ENCODE measurements around the gene EBF3. TPM values are rescaled to one million over a fixed set of nuclear protein-coding genes. Genes with fewer than 3 reads are reported as not detected.

The EBF3 gene
- total and polyA plus RNA-seq, 9 of the 15 experiments (the other 6 are each of a cell fraction or from before 2014, with no cell fraction given), result not detected

DNA sequence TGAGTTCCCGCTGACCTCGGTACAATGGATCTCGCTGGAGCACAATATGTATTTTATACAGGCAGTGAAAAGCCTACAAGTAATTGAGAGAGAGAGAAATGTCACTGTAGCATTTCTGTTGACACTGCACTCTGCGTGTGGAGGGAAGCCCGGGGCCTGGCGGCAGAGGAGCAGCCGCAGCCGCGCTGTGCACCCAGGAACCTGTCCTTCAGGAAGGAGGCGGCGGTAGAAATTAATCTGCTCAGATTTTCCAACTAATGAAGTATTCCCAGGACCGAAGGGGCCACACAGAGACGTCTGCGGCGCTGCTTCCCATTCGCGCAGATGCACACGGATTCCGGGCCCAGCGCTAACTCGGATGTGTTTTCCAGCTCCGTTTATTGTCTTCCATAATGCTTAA lies 170.1 kb downstream of the EBF3 start (continued):
- no peak for TF ChIP-seq KHSRP (IDR thresholded peaks at IDR 0.05)
- no peak for TF ChIP-seq ZBTB26 (CRISPR knock-in tag; IDR thresholded peaks at IDR 0.05)

DNA sequence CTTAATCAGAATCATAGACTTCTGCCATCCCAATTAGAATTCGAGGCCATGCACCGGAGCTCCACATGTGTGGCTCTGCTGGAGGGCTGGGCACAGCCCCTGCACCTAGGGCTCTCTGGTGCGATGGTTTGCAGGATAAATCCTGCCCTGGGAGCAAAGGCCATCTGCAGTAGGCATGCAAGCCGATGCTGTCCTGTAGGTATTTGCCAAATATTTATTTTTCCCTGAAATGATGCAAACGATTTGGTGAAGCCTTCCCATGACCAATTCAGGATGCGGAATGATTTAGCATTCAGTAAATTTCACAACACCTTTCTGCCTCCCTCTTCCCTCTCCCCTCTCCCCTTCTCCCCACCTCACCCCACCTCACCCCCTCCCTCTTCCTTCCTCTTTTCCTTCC lies 170.6 kb downstream of the EBF3 start:
- Histone ChIP-seq H3K9me1 (ENCODE audit: control insufficient read depth, insufficient read depth, low read length) (no peaks in the 10 kb centered on the region), H3K27me3 (ENCODE audit: control insufficient read depth in 2 of 2, insufficient read depth in 2 of 2, low read length in 2 of 2) (peaks cover 4 to 29% of the 10 kb centered on the region in 2 experiments; a peak in 4 of 5 replicates), H3K4me1 (replicated peaks in 1 of 2; ENCODE audit: control insufficient read depth in 2 of 2, insufficient read depth in 2 of 2, low read length in 2 of 2) (no peaks in the 10 kb centered on the region), H2AFZ (ENCODE audit: low read depth, low read length) (no peak overlapping the region), H3K27ac (ENCODE audit: extremely low read depth, low read depth, low read length) (no peak overlapping the region), H3K79me2 (ENCODE audit: control insufficient read depth, insufficient read depth, low read length) (no peaks in the 10 kb centered on the region), H3K36me3 (ENCODE audit: control insufficient read depth, insufficient read depth, low read length) (no peaks in the 10 kb centered on the region), H3K4me2 (ENCODE audit: insufficient read depth, low read length) (no peak overlapping the region), H3K9ac (ENCODE audit: insufficient read depth in 1 of 2, low read depth in 2 of 2, low read length in 2 of 2) (no peak overlapping the region), H3K4me3 (no peak overlapping the region), H3K9me3 (replicated peaks; ENCODE audit: control insufficient read depth, insufficient read depth, low read depth, low read length) (no peaks in the 10 kb centered on the region), H4K20me1 (replicated peaks; ENCODE audit: control insufficient read depth, insufficient read depth, low read length) (no peaks in the 10 kb centered on the region)
- DNase-seq (ENCODE audit: extremely low read depth in 1 of 4, low spot score in 3 of 4) (no peak), FAIRE-seq (no peak), ATAC-seq (no peak)
- intact Hi-C loops (cut with micrococcal nuclease) (no loop called here), in situ Hi-C loops (cut with MboI) (no loop called here)
- 2% methylated on average over 6 of the region's 6 CpGs for WGBS (ENCODE audit: insufficient coverage, low coverage, missing lambda C conversion rate)
- ChIA-PET CTCF (ENCODE audit: low intra/inter-chr PET ratio) (no interaction called here), POLR2A (no interaction called here)
- no TSS peak for BruUV-seq (replicated peaks)
- TF ChIP-seq ZNF384 (IDR thresholded peaks at IDR 0.05; ENCODE audit: low read depth, low read length) (no peak), CC2D1A (IDR thresholded peaks at IDR 0.05) (no peak), FOXM1 (IDR thresholded peaks at IDR 0.05; ENCODE audit: low read depth) (no peak), FOXM1 (CRISPR knock-in tag; IDR thresholded peaks at IDR 0.05; ENCODE audit: low read depth) (no peak), BRF1 (IDR thresholded peaks at IDR 0.05; ENCODE audit: borderline replicate concordance, extremely low read depth, insufficient read length) (no peak), HNRNPL (IDR thresholded peaks at IDR 0.05; ENCODE audit: low read depth, low read length) (no peak), TEAD4 (IDR thresholded peaks at IDR 0.05; ENCODE audit: low read length) (no peak), TEAD4 (CRISPR knock-in tag; IDR thresholded peaks at IDR 0.05; ENCODE audit: borderline replicate concordance) (no peak), TCF7 (IDR thresholded peaks at IDR 0.05; ENCODE audit: borderline replicate concordance) (no peak), ZFP91 (CRISPR knock-in tag; IDR thresholded peaks at IDR 0.05) (no peak), HIVEP1 (CRISPR knock-in tag; IDR thresholded peaks at IDR 0.05) (no peak)
- TF ChIP-seq, protein P1, sequence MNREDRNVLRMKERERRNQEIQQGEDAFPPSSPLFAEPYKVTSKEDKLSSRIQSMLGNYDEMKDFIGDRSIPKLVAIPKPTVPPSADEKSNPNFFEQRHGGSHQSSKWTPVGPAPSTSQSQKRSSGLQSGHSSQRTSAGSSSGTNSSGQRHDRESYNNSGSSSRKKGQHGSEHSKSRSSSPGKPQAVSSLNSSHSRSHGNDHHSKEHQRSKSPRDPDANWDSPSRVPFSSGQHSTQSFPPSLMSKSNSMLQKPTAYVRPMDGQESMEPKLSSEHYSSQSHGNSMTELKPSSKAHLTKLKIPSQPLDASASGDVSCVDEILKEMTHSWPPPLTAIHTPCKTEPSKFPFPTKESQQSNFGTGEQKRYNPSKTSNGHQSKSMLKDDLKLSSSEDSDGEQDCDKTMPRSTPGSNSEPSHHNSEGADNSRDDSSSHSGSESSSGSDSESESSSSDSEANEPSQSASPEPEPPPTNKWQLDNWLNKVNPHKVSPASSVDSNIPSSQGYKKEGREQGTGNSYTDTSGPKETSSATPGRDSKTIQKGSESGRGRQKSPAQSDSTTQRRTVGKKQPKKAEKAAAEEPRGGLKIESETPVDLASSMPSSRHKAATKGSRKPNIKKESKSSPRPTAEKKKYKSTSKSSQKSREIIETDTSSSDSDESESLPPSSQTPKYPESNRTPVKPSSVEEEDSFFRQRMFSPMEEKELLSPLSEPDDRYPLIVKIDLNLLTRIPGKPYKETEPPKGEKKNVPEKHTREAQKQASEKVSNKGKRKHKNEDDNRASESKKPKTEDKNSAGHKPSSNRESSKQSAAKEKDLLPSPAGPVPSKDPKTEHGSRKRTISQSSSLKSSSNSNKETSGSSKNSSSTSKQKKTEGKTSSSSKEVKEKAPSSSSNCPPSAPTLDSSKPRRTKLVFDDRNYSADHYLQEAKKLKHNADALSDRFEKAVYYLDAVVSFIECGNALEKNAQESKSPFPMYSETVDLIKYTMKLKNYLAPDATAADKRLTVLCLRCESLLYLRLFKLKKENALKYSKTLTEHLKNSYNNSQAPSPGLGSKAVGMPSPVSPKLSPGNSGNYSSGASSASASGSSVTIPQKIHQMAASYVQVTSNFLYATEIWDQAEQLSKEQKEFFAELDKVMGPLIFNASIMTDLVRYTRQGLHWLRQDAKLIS (CRISPR knock-in tag; IDR thresholded peaks at IDR 0.05), result no peak
- TF ChIP-seq, protein P2, sequence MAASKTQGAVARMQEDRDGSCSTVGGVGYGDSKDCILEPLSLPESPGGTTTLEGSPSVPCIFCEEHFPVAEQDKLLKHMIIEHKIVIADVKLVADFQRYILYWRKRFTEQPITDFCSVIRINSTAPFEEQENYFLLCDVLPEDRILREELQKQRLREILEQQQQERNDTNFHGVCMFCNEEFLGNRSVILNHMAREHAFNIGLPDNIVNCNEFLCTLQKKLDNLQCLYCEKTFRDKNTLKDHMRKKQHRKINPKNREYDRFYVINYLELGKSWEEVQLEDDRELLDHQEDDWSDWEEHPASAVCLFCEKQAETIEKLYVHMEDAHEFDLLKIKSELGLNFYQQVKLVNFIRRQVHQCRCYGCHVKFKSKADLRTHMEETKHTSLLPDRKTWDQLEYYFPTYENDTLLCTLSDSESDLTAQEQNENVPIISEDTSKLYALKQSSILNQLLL (CRISPR knock-in tag; IDR thresholded peaks at IDR 0.05; ENCODE audit: borderline replicate concordance), result no peak
